GM10248 (cell line): ENCODE measurements around the gene IGLL5.

Experiments
- CTCF ChIA-PET: fragments of 300-600 bp; sonication (Branson Sonifier 250); formaldehyde crosslinking; extraction: SDS; loops from one replicate; lab custom pipeline; 2021; ENCODE audit warnings: antibody characterized with exemption; lab: Yijun Ruan, JAX
- POLR2A ChIA-PET: fragments of 350-650 bp; sonication (Branson Sonifier 250); formaldehyde crosslinking; extraction: SDS; loops from one replicate; lab custom pipeline; 2020; ENCODE audit warnings: antibody characterized with exemption; lab: Yijun Ruan, JAX
- DNase-seq: peaks from one replicate; pipeline ENCODE4 v3.0.0; 2012; ENCODE audit errors: extremely low spot score
- TF ChIP-seq, protein P1 (sequence below): IDR thresholded peaks from 2 replicates; pipeline ENCODE4 v1.5.1; 2012; ENCODE audit warnings: mild to moderate bottlenecking, low read depth; ENCODE audit errors: extremely low read depth, missing control alignments, control extremely low read depth

Gene IGLL5

DNA sequence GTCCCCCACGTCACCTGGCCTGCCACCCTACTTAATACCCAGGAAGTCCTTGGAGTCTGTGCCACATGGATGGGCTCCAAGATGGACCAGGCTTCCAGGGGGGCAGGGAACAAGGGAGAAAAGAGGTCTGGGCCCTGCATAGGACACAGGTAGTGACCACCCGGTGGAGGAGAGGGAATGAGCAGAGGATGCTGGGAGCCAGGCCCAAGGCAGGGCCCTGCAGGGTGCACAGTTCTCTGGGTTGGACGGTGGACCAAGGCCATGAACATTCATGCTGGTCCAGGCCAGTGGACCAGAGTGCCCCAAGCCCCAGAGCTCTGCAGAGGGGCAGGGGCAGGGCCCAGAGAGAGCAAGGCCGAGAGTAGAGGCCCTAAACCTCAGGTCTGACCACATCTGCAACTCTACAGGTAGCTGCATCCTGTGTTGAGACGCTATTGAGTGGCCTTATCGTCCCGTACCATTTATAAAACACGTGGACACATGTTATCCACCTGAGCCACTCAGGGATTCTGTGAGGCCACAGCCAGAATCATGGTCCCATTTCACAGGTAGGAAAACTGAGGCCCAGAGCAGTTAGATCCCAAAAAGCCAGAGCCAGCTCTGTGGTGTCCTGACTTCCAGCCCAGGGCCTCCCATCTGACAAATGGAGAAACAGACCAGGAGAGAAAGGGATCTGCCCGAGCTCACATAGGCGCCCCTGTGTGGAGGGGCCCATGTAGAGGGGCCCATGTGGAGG, 46.4 kb downstream of the IGLL5 start:
- ChIA-PET POLR2A (no interaction called here), CTCF (interaction anchor here (0.8 to 6.8 kb wide), 13 partner anchors 9 to 124 kb away, joined by 3 to 49 read pairs (median 6); no protein-coding TSS in a partner anchor)
- no peak for DNase-seq
- TF ChIP-seq, protein P1, sequence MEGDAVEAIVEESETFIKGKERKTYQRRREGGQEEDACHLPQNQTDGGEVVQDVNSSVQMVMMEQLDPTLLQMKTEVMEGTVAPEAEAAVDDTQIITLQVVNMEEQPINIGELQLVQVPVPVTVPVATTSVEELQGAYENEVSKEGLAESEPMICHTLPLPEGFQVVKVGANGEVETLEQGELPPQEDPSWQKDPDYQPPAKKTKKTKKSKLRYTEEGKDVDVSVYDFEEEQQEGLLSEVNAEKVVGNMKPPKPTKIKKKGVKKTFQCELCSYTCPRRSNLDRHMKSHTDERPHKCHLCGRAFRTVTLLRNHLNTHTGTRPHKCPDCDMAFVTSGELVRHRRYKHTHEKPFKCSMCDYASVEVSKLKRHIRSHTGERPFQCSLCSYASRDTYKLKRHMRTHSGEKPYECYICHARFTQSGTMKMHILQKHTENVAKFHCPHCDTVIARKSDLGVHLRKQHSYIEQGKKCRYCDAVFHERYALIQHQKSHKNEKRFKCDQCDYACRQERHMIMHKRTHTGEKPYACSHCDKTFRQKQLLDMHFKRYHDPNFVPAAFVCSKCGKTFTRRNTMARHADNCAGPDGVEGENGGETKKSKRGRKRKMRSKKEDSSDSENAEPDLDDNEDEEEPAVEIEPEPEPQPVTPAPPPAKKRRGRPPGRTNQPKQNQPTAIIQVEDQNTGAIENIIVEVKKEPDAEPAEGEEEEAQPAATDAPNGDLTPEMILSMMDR, result no peak

GRCh38 chr22:22934543-22935055, 47.0 kb downstream of the IGLL5 start:
- no peak for DNase-seq
- TF ChIP-seq, protein P1, result no peak
- CTCF ChIA-PET, result interaction anchor here (1.2 to 6.8 kb wide), 9 partner anchors 8 to 85 kb away, joined by 3 to 49 read pairs (median 8); no protein-coding TSS in a partner anchor
- POLR2A ChIA-PET, result interaction anchor here (1.5 kb wide), 1 partner anchor 50 kb away, joined by 6 read pairs; no protein-coding TSS in a partner anchor

GRCh38 chr22:22935056-22935545, 47.5 kb downstream of the IGLL5 start:
- DNase-seq, result no peak
- ChIA-PET POLR2A (interaction anchor here (0.8 to 1.5 kb wide), 2 partner anchors 50 to 77 kb away, joined by 3 to 6 read pairs; no protein-coding TSS in a partner anchor), CTCF (interaction anchor here (0.8 to 6.8 kb wide), 20 partner anchors 7 to 214 kb away, joined by 3 to 49 read pairs (median 7); no protein-coding TSS in a partner anchor)
- TF ChIP-seq, protein P1, result no peak

- CTCF ChIA-PET, result interaction anchor here (0.8 to 6.2 kb wide), 19 partner anchors 9 to 215 kb away, joined by 3 to 49 read pairs (median 7); no protein-coding TSS in a partner anchor
- peak; percentile 95 for DNase-seq
- POLR2A ChIA-PET, result interaction anchor here (0.8 to 1.5 kb wide), 2 partner anchors 51 to 77 kb away, joined by 3 to 6 read pairs; no protein-coding TSS in a partner anchor
- TF ChIP-seq, protein P1, result peak; percentile 49
These were observed 48.0 kb downstream of the IGLL5 start for GRCh38 chr22:22935546-22936157.

DNA sequence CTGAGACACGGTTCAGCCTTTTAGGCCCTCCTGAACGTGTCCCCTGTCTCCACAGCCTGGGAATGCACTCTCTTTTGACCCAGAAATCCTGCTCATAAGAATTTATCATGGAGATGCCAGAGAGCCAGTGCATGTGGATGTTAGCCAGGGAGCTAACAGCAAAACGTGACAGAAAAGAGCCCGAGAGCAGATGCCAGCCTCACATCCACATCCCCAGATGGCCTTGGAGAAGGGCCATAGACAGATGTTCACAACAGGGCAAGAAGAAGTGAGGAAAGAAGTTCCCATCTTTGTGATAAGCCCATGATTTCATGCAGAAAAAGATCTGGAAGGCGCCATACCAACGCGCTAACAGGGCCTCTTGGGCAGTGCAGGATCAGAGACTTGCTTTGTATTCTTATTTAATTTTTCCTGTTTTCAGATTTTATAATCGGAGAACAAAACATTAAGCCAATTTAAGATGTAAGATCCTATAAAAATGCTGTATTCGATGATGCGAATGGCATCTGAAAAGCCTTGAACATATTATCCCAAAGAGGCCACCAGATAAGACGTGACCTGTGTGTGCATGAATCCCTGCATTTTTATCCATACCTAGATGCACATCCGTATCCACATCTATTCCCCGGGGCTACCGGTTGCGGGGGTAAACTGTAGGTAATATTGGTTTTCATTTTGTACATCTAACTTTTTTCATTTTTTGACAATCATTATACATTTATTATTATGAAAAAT, 48.7 kb downstream of the IGLL5 start:
- ChIA-PET POLR2A (interaction anchor here (0.8 to 1.5 kb wide), 2 partner anchors 52 to 78 kb away, joined by 3 to 6 read pairs; no protein-coding TSS in a partner anchor), CTCF (interaction anchor here (0.9 to 6.2 kb wide), 16 partner anchors 9 to 216 kb away, joined by 3 to 49 read pairs (median 7); no protein-coding TSS in a partner anchor)
- DNase-seq, result no peak
- TF ChIP-seq, protein P1, result no peak
